K562 (cell line): ENCODE results near the gene HK1. TPM values are rescaled to one million over a fixed set of nuclear protein-coding genes. Genes with fewer than 3 reads are reported as not detected.

ENCODE experiments used
- CEBPG ChIP-seq, 3 experiments: fragments of 200-800 bp in 1 of 3; sonication (Bioruptor generic) in 1 of 3; sonication (generic) in 1 of 3; formaldehyde crosslinking in 1 of 3; IDR thresholded peaks in 2 of 3; conservative IDR thresholded peaks in 1 of 3; 2 replicates each; pipeline versions ENCODE4 v1.6.1 to v1.8.0; 2016 to 2022; ENCODE audit warnings: missing compliant biosample characterization in 2 of 3, missing genetic modification characterization in 2 of 3, mild to moderate bottlenecking in 1 of 3, missing genetic modification reagents in 1 of 3
- GABPA ChIP-seq: fragments of 200-800 bp; sonication (Bioruptor generic); conservative IDR thresholded peaks from 2 replicates; pipeline ENCODE4 v1.6.1; 2016; ENCODE audit warnings: low read depth, missing genetic modification characterization, missing compliant biosample characterization
- ILF3 ChIP-seq: fragments of 450-650 bp; IDR thresholded peaks from 2 replicates; pipeline ENCODE4 v1.6.1; 2018; ENCODE audit warnings: antibody characterized with exemption, mild to moderate bottlenecking, moderate library complexity, borderline replicate concordance
- KLF1 ChIP-seq: fragments of 450-650 bp; IDR thresholded peaks from 2 replicates; pipeline ENCODE4 v1.6.1; 2016; ENCODE audit warnings: missing genetic modification characterization, missing compliant biosample characterization
- MAFF ChIP-seq: IDR thresholded peaks from 2 replicates; pipeline ENCODE4 v1.6.1; 2012; ENCODE audit warnings: low read length, improper control_type of control experiment
- NFE2L1 ChIP-seq: fragments of 450-650 bp; IDR thresholded peaks from 2 replicates; pipeline ENCODE4 v1.6.1; 2016; ENCODE audit warnings: missing genetic modification characterization, low read depth, mild to moderate bottlenecking, missing compliant biosample characterization, moderate library complexity, borderline replicate concordance
- RBM25 ChIP-seq: fragments of 200-400 bp; formaldehyde crosslinking; IDR thresholded peaks from 2 replicates; pipeline ENCODE4 v1.6.1; 2018; ENCODE audit warnings: low read length, low read depth, moderate library complexity; ENCODE audit not compliant: severe bottlenecking
- SIN3A ChIP-seq, 2 experiments: fragments of 150-350 bp in 1 of 2; IDR thresholded peaks; 2 replicates each; pipeline ENCODE4 v1.6.1; 2011 to 2016; ENCODE audit warnings: borderline replicate concordance in 2 of 2, low read depth in 2 of 2, low read length in 2 of 2, mild to moderate bottlenecking in 2 of 2, moderate library complexity in 2 of 2; ENCODE audit not compliant: control insufficient read depth in 1 of 2
- TAF7 ChIP-seq: fragments of 450-650 bp; IDR thresholded peaks from 2 replicates; pipeline ENCODE4 v1.6.1; 2016; ENCODE audit warnings: missing genetic modification characterization, missing compliant biosample characterization
- TRIM28 ChIP-seq: fragments of 450-650 bp; IDR thresholded peaks from 2 replicates; pipeline ENCODE4 v1.6.1; 2017
- ZNF589 ChIP-seq: fragments of 200-800 bp; sonication (Bioruptor generic); IDR thresholded peaks from 2 replicates; pipeline ENCODE4 v1.6.1; 2016; ENCODE audit warnings: low read depth, missing genetic modification characterization, missing compliant biosample characterization
- ZNF778 ChIP-seq: fragments of 450-650 bp; formaldehyde crosslinking; IDR thresholded peaks from 2 replicates; pipeline ENCODE4 v1.4.0; 2020; ENCODE audit warnings: mild to moderate bottlenecking, moderate library complexity
- polyA plus RNA-seq, 8 experiments: library from polyadenylated mRNA; depleted of rRNA in 4 of 8; stranded (reverse) in 5 of 8; unstranded in 3 of 8; fragments of >200 nt; fragmentation: Nextera tagmentation in 2 of 8; fragmentation: Illumina TruSeq in 1 of 8; extraction: Ambion mirVana in 2 of 8; extraction: Trizol in 1 of 8; gene quantifications; 2 replicates each; pipeline versions ENCODE4 v1.2.1 to v1.2.3, GENCODE V29; 2011 to 2014; ENCODE audit warnings: inconsistent platforms in 1 of 8, missing spikeins in 1 of 8
- total RNA-seq, 7 experiments: library from RNA; depleted of rRNA in 6 of 7; stranded (reverse); fragments of >200 nt in 6 of 7; fragmentation: Illumina TruSeq in 2 of 7; extraction: Trizol in 2 of 7; gene quantifications; 2 replicates each; pipeline versions ENCODE4 v1.2.1 to v1.2.3, GENCODE V29; 2011 to 2021; ENCODE audit warnings: low replicate concordance in 1 of 7
- TF ChIP-seq, protein P1 (sequence below): IDR thresholded peaks from 2 replicates; pipeline ENCODE4 v1.6.1; 2014; ENCODE audit warnings: antibody characterized with exemption
- TF ChIP-seq, protein P2 (sequence below): fragments of 200-800 bp; sonication (Bioruptor generic); IDR thresholded peaks from 2 replicates; pipeline ENCODE4 v1.6.1; 2016; ENCODE audit warnings: missing genetic modification characterization, missing compliant biosample characterization
- TF ChIP-seq, protein P3 (sequence below): fragments of 150-350 bp; conservative IDR thresholded peaks from 2 replicates; pipeline ENCODE4 v1.6.1; 2014; ENCODE audit warnings: low read length

Gene HK1
- total and polyA plus RNA-seq, 9 of the 15 experiments (the other 6 are each of a cell fraction or from before 2014, with no cell fraction given), result 29.2 to 444 (median 193) TPM

DNA sequence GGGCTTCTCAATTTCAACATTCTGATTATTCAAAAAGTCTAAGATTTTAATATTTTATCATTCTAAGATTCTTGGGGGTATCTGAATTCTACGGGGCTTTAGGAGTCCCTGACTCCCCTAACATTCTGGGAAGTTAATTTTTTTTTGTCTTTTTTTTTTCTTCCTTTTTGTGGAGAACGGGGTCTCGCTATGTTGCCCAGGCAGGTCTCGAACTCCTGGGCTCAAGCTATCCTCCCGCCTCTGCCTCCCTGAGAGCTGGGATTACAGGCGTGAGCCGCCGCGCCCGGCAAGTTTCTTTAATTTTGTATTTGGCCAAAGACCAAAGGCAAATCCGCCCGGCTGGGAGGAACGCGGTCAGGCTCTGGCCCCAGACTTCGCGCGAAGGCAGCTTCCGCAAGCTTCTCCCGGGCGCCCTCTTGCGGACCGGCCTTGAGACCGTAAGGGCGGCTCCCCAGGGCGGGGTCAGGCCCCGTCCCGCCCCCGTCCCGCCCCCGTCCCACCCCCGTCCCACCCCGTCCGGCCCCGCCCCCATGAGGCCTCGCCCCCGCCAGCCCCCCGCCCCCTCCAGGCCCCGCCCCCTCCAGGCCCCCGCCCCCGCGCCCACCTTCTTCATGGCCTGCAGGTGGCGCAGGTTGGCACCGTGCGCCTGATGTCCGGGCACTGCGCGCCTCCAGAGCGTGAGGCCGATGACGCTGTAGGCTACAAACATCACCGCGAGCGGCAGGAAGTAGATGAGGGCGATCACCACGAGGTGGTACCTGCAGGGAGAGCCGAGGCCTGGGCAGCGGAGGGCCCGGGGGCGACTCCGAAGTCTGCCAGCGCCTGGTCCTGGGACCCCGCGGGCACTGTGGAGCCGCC is 130.3 kb downstream of the HK1 start (continued):
- TF ChIP-seq, protein P1, sequence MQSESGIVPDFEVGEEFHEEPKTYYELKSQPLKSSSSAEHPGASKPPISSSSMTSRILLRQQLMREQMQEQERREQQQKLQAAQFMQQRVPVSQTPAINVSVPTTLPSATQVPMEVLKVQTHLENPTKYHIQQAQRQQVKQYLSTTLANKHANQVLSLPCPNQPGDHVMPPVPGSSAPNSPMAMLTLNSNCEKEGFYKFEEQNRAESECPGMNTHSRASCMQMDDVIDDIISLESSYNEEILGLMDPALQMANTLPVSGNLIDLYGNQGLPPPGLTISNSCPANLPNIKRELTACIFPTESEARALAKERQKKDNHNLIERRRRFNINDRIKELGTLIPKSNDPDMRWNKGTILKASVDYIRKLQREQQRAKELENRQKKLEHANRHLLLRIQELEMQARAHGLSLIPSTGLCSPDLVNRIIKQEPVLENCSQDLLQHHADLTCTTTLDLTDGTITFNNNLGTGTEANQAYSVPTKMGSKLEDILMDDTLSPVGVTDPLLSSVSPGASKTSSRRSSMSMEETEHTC, result peak; percentile 11; the same call in 1 of the 2 replicates
- peak; percentile 49; the same call in 1 of the 2 replicates for TF ChIP-seq GABPA (tag)
- TF ChIP-seq, protein P2, sequence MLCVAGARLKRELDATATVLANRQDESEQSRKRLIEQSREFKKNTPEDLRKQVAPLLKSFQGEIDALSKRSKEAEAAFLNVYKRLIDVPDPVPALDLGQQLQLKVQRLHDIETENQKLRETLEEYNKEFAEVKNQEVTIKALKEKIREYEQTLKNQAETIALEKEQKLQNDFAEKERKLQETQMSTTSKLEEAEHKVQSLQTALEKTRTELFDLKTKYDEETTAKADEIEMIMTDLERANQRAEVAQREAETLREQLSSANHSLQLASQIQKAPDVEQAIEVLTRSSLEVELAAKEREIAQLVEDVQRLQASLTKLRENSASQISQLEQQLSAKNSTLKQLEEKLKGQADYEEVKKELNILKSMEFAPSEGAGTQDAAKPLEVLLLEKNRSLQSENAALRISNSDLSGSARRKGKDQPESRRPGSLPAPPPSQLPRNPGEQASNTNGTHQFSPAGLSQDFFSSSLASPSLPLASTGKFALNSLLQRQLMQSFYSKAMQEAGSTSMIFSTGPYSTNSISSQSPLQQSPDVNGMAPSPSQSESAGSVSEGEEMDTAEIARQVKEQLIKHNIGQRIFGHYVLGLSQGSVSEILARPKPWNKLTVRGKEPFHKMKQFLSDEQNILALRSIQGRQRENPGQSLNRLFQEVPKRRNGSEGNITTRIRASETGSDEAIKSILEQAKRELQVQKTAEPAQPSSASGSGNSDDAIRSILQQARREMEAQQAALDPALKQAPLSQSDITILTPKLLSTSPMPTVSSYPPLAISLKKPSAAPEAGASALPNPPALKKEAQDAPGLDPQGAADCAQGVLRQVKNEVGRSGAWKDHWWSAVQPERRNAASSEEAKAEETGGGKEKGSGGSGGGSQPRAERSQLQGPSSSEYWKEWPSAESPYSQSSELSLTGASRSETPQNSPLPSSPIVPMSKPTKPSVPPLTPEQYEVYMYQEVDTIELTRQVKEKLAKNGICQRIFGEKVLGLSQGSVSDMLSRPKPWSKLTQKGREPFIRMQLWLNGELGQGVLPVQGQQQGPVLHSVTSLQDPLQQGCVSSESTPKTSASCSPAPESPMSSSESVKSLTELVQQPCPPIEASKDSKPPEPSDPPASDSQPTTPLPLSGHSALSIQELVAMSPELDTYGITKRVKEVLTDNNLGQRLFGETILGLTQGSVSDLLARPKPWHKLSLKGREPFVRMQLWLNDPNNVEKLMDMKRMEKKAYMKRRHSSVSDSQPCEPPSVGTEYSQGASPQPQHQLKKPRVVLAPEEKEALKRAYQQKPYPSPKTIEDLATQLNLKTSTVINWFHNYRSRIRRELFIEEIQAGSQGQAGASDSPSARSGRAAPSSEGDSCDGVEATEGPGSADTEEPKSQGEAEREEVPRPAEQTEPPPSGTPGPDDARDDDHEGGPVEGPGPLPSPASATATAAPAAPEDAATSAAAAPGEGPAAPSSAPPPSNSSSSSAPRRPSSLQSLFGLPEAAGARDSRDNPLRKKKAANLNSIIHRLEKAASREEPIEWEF (CRISPR knock-in tag), result no peak
- peak in 1 of 2 experiments; percentile 57; a peak in 1 of 4 replicates for TF ChIP-seq SIN3A (IDR thresholded peaks at IDR 0.05; ENCODE audit: borderline replicate concordance in 2 of 2, control insufficient read depth in 1 of 2, low read depth in 2 of 2, low read length in 2 of 2)
- TF ChIP-seq NFE2L1 (tag), result no peak
- no peak for TF ChIP-seq ZNF778 (CRISPR knock-in tag)
- TF ChIP-seq TRIM28, result 0 out of 2 replicates have a peak, but pooled peaks have one; percentile 21
- no peak for TF ChIP-seq RBM25
- TF ChIP-seq ILF3, result no peak
- TF ChIP-seq ZNF589 (CRISPR knock-in tag), result peak; percentile 78; the same call in 1 of the 2 replicates
- TF ChIP-seq, protein P3, sequence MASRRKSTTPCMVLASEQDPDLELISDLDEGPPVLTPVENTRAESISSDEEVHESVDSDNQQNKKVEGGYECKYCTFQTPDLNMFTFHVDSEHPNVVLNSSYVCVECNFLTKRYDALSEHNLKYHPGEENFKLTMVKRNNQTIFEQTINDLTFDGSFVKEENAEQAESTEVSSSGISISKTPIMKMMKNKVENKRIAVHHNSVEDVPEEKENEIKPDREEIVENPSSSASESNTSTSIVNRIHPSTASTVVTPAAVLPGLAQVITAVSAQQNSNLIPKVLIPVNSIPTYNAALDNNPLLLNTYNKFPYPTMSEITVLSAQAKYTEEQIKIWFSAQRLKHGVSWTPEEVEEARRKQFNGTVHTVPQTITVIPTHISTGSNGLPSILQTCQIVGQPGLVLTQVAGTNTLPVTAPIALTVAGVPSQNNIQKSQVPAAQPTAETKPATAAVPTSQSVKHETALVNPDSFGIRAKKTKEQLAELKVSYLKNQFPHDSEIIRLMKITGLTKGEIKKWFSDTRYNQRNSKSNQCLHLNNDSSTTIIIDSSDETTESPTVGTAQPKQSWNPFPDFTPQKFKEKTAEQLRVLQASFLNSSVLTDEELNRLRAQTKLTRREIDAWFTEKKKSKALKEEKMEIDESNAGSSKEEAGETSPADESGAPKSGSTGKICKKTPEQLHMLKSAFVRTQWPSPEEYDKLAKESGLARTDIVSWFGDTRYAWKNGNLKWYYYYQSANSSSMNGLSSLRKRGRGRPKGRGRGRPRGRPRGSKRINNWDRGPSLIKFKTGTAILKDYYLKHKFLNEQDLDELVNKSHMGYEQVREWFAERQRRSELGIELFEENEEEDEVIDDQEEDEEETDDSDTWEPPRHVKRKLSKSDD, result 0 out of 2 replicates have a peak, but pooled peaks have one; percentile 24
- no peak for TF ChIP-seq MAFF
- no peak for TF ChIP-seq TAF7
- TF ChIP-seq KLF1 (tag), result no peak
- TF ChIP-seq CEBPG (CRISPR knock-in tag; IDR thresholded peaks at IDR 0.05), result no peak
- no peak for TF ChIP-seq CEBPG (tag; conservative IDR thresholded peaks at IDR 0.05 in 1 of 2, IDR thresholded peaks at IDR 0.05 in 1 of 2)
